WTC11 (cell line): ENCODE results near the gene DAPK3. TPM values are rescaled to one million over a fixed set of nuclear protein-coding genes. Genes with fewer than 3 reads are reported as not detected.

Experiments used
- ATAC-seq: fragments of 200-7000 bp; cut with Tn5 transposase; 2 replicates; pipeline ENCODE4 v1.10.0; 2021; ENCODE audit warnings: mild to moderate bottlenecking, moderate library complexity
- CTCF ChIA-PET: fragments of 300-600 bp; sonication (Branson Sonifier 250); formaldehyde crosslinking; loops from one replicate; lab custom pipeline; 2021; ENCODE audit warnings: antibody characterized with exemption; lab: Charles Lee
- POLR2A ChIA-PET: fragments of 350-600 bp; sonication (Branson Sonifier 250); formaldehyde crosslinking; loops from one replicate; lab custom pipeline; 2021; ENCODE audit warnings: antibody characterized with exemption; lab: Charles Lee
- DNase-seq: peaks from one replicate; pipeline ENCODE4 v3.0.0; 2021; ENCODE audit warnings: low spot score
- H3K27ac Mint-ChIP-seq: 2 replicates; pipeline ENCODE4 v1.8.0; 2021; ENCODE audit warnings: mixed read lengths
- H3K27me3 Mint-ChIP-seq: 2 replicates; pipeline ENCODE4 v1.8.0; 2021; ENCODE audit warnings: low read depth, mild to moderate bottlenecking, moderate library complexity, mixed read lengths
- H3K36me3 Mint-ChIP-seq: 2 replicates; pipeline ENCODE4 v1.8.0; 2021; ENCODE audit warnings: mixed read lengths
- H3K4me1 Mint-ChIP-seq: 2 replicates; pipeline ENCODE4 v1.8.0; 2022; ENCODE audit warnings: mixed read lengths
- H3K4me3 Mint-ChIP-seq: 2 replicates; pipeline ENCODE4 v1.8.0; 2021; ENCODE audit warnings: mild to moderate bottlenecking, moderate library complexity, mixed read lengths
- H3K9me3 Mint-ChIP-seq: 2 replicates; pipeline ENCODE4 v1.8.0; 2021; ENCODE audit warnings: mixed read lengths
- EMX1 ChIP-seq: fragments of 250-450 bp; sonication (Bioruptor Pico); IDR thresholded peaks from 2 replicates; pipeline ENCODE4 v1.8.0; 2021; ENCODE audit warnings: mild to moderate bottlenecking
- ESRRA ChIP-seq: sonication (generic); formaldehyde crosslinking; IDR thresholded peaks from 2 replicates; pipeline ENCODE4 v1.8.1; 2022; ENCODE audit warnings: mild to moderate bottlenecking, missing genetic modification reagents, borderline replicate concordance
- FOXP1 ChIP-seq: sonication (generic); formaldehyde crosslinking; IDR thresholded peaks from 2 replicates; pipeline ENCODE4 v1.8.0; 2022; ENCODE audit warnings: missing genetic modification reagents, mild to moderate bottlenecking, moderate library complexity, borderline replicate concordance
- GRHL2 ChIP-seq: fragments of 250-450 bp; sonication (Bioruptor Pico); IDR thresholded peaks from 2 replicates; pipeline ENCODE4 v1.8.0; 2022; ENCODE audit warnings: mild to moderate bottlenecking, moderate library complexity; ENCODE audit not compliant: insufficient replicate concordance, severe bottlenecking
- IRF2 ChIP-seq: sonication (generic); formaldehyde crosslinking; IDR thresholded peaks from 2 replicates; pipeline ENCODE4 v1.8.0; 2022; ENCODE audit warnings: low read depth, missing genetic modification reagents, borderline replicate concordance
- KAT7 ChIP-seq: sonication (generic); formaldehyde crosslinking; IDR thresholded peaks from 2 replicates; pipeline ENCODE4 v1.8.1; 2023; ENCODE audit warnings: missing genetic modification reagents, mild to moderate bottlenecking, borderline replicate concordance
- NR1H2 ChIP-seq: sonication (generic); formaldehyde crosslinking; IDR thresholded peaks from 2 replicates; pipeline ENCODE4 v1.9.0; 2021; ENCODE audit warnings: mild to moderate bottlenecking, moderate library complexity, missing genetic modification reagents
- TEAD1 ChIP-seq: sonication (generic); formaldehyde crosslinking; IDR thresholded peaks from 2 replicates; pipeline ENCODE4 v1.8.0; 2022; ENCODE audit warnings: mild to moderate bottlenecking, missing genetic modification reagents
- TP53 ChIP-seq: sonication (generic); formaldehyde crosslinking; IDR thresholded peaks from 2 replicates; pipeline ENCODE4 v1.8.1; 2023; ENCODE audit warnings: mild to moderate bottlenecking, missing genetic modification reagents
- ZNF232 ChIP-seq: sonication (generic); formaldehyde crosslinking; IDR thresholded peaks from 2 replicates; pipeline ENCODE4 v1.8.0; 2022; ENCODE audit warnings: mild to moderate bottlenecking, missing genetic modification reagents
- ZNF396 ChIP-seq: fragments of 250-450 bp; sonication (Bioruptor Pico); IDR thresholded peaks from 2 replicates; pipeline ENCODE4 v1.8.0; 2021; ENCODE audit warnings: mild to moderate bottlenecking, moderate library complexity, borderline replicate concordance
- total RNA-seq: library from RNA; stranded (reverse); gene quantifications from 3 replicates; pipeline ENCODE4 v1.2.3, GENCODE V29; 2021
- TF ChIP-seq, protein P1 (sequence below): fragments of 200-600 bp; IDR thresholded peaks from 2 replicates; pipeline ENCODE4 v1.8.0; 2022; ENCODE audit warnings: antibody characterized with exemption
- TF ChIP-seq, protein P2 (sequence below): sonication (generic); formaldehyde crosslinking; IDR thresholded peaks from 2 replicates; pipeline ENCODE4 v1.8.0; 2023; ENCODE audit warnings: mild to moderate bottlenecking, missing genetic modification reagents
- TF ChIP-seq, protein P3 (sequence below): sonication (generic); formaldehyde crosslinking; IDR thresholded peaks from 2 replicates; pipeline ENCODE4 v1.8.1; 2023; ENCODE audit warnings: mild to moderate bottlenecking, missing genetic modification reagents
- TF ChIP-seq, protein P4 (sequence below): sonication (generic); formaldehyde crosslinking; IDR thresholded peaks from 2 replicates; pipeline ENCODE4 v1.8.1; 2022; ENCODE audit warnings: mild to moderate bottlenecking, missing genetic modification reagents, moderate library complexity, borderline replicate concordance
- TF ChIP-seq, protein P5 (sequence below): sonication (generic); formaldehyde crosslinking; conservative IDR thresholded peaks from 2 replicates; pipeline ENCODE4 v1.8.1; 2022; ENCODE audit warnings: mild to moderate bottlenecking, missing genetic modification reagents
- TF ChIP-seq, protein P6 (sequence below): fragments of 250-450 bp; sonication (Bioruptor Pico); IDR thresholded peaks from 2 replicates; pipeline ENCODE4 v1.9.0; 2021; ENCODE audit warnings: mild to moderate bottlenecking
- TF ChIP-seq, protein P7 (sequence below): fragments of 250-450 bp; sonication (Bioruptor Pico); IDR thresholded peaks from 2 replicates; pipeline ENCODE4 v1.9.0; 2021; ENCODE audit warnings: mild to moderate bottlenecking, borderline replicate concordance

Gene DAPK3
- total RNA-seq, 1 experiment from 2014 or later: 73.5 TPM

DNA sequence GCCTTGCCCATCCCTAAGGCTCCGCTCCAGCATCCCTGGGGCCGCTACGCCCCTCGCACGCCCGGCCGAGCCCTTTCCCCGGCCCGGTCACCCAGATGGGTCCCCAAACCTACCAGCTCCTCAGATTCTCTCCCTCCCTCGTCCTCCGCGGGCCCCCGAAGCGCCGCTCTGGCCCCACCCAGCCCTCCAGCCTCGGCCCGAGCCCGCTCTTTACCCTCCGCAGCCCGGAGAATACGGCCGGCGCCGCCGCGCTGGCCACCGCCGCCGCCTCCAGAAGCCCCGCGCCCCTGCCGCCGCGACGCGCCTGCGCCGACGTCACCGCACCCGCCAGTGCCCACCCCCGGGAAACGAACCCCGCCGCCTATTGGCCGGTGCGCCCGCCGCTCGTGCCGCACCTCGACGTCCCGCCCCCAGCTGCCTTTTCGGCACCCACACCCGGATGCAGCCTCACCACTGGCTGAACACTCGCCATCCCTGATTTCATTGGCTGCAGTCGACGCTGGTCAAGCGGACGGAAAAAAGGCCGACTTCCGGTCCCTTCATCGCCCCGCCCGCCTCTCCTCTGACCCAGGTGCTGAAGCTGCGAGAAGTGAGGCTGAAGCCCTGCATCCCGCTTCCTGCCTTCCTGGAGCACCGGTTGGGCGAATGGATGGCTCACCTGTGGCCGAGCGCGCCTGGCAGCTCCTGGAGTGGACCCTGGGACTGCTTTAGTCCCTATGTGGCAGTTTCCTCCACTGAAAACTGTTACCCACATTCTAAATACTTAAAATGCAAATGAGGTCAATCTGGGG is at the start of gene DAPK3 (continued):
- TF ChIP-seq GRHL2 (CRISPR knock-in tag) (no peak), ZNF232 (CRISPR knock-in tag) (peak; percentile 54; the same call in 1 of the 2 replicates), NR1H2 (CRISPR knock-in tag) (no peak), FOXP1 (peak; percentile 67), KAT7 (CRISPR knock-in tag) (0 out of 2 replicates have a peak, but pooled peaks have one; percentile 74), TP53 (CRISPR knock-in tag) (no peak), TEAD1 (CRISPR knock-in tag) (peak; percentile 8; the same call in 1 of the 2 replicates), EMX1 (peak; percentile 85)
- TF ChIP-seq, protein P1, sequence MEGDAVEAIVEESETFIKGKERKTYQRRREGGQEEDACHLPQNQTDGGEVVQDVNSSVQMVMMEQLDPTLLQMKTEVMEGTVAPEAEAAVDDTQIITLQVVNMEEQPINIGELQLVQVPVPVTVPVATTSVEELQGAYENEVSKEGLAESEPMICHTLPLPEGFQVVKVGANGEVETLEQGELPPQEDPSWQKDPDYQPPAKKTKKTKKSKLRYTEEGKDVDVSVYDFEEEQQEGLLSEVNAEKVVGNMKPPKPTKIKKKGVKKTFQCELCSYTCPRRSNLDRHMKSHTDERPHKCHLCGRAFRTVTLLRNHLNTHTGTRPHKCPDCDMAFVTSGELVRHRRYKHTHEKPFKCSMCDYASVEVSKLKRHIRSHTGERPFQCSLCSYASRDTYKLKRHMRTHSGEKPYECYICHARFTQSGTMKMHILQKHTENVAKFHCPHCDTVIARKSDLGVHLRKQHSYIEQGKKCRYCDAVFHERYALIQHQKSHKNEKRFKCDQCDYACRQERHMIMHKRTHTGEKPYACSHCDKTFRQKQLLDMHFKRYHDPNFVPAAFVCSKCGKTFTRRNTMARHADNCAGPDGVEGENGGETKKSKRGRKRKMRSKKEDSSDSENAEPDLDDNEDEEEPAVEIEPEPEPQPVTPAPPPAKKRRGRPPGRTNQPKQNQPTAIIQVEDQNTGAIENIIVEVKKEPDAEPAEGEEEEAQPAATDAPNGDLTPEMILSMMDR: no peak
- TF ChIP-seq, protein P2, sequence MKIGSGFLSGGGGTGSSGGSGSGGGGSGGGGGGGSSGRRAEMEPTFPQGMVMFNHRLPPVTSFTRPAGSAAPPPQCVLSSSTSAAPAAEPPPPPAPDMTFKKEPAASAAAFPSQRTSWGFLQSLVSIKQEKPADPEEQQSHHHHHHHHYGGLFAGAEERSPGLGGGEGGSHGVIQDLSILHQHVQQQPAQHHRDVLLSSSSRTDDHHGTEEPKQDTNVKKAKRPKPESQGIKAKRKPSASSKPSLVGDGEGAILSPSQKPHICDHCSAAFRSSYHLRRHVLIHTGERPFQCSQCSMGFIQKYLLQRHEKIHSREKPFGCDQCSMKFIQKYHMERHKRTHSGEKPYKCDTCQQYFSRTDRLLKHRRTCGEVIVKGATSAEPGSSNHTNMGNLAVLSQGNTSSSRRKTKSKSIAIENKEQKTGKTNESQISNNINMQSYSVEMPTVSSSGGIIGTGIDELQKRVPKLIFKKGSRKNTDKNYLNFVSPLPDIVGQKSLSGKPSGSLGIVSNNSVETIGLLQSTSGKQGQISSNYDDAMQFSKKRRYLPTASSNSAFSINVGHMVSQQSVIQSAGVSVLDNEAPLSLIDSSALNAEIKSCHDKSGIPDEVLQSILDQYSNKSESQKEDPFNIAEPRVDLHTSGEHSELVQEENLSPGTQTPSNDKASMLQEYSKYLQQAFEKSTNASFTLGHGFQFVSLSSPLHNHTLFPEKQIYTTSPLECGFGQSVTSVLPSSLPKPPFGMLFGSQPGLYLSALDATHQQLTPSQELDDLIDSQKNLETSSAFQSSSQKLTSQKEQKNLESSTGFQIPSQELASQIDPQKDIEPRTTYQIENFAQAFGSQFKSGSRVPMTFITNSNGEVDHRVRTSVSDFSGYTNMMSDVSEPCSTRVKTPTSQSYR (CRISPR knock-in tag): no peak
- TF ChIP-seq, protein P3, sequence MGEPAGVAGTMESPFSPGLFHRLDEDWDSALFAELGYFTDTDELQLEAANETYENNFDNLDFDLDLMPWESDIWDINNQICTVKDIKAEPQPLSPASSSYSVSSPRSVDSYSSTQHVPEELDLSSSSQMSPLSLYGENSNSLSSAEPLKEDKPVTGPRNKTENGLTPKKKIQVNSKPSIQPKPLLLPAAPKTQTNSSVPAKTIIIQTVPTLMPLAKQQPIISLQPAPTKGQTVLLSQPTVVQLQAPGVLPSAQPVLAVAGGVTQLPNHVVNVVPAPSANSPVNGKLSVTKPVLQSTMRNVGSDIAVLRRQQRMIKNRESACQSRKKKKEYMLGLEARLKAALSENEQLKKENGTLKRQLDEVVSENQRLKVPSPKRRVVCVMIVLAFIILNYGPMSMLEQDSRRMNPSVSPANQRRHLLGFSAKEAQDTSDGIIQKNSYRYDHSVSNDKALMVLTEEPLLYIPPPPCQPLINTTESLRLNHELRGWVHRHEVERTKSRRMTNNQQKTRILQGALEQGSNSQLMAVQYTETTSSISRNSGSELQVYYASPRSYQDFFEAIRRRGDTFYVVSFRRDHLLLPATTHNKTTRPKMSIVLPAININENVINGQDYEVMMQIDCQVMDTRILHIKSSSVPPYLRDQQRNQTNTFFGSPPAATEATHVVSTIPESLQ (CRISPR knock-in tag): no peak
- TF ChIP-seq, protein P4, sequence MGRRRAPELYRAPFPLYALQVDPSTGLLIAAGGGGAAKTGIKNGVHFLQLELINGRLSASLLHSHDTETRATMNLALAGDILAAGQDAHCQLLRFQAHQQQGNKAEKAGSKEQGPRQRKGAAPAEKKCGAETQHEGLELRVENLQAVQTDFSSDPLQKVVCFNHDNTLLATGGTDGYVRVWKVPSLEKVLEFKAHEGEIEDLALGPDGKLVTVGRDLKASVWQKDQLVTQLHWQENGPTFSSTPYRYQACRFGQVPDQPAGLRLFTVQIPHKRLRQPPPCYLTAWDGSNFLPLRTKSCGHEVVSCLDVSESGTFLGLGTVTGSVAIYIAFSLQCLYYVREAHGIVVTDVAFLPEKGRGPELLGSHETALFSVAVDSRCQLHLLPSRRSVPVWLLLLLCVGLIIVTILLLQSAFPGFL (CRISPR knock-in tag): no peak
- TF ChIP-seq, protein P5, sequence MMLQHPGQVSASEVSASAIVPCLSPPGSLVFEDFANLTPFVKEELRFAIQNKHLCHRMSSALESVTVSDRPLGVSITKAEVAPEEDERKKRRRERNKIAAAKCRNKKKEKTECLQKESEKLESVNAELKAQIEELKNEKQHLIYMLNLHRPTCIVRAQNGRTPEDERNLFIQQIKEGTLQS (CRISPR knock-in tag): peak; percentile 58; the same call in 1 of the 2 replicates

DNA sequence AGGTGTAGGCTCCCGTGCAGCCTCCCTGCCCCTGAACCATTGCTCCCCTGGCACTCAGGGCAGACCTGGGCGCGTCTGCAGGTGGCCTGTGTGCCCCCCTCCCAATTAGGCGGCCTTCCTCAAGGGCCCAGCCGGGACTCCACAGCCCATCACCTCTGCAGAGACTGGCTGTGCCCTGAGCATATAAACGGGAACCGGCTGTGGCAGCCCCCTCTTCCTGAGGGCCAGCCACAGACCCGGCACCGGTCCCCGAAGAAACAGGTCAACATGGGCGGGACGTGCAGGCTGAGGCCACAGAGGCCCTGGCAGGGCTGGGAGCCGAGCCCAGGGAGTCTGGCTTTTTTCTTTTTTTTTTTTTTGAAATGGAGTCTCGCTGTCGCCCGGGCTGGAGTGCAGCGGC is 48.7 kb upstream of the DAPK3 start:
- Mint-ChIP-seq H3K9me3 (no peaks in the 10 kb centered on the region), H3K4me1 (0 out of 2 replicates have a peak, but pooled peaks cover 3% of the 10 kb centered on the region), H3K27ac (no peak overlapping the region), H3K27me3 (no peaks in the 10 kb centered on the region), H3K36me3 (peaks cover 13% of the 10 kb centered on the region), H3K4me3 (no peak overlapping the region)
- ATAC-seq: no peak
- DNase-seq: no peak
- ChIA-PET CTCF (interaction anchor here (0.6 kb wide), 1 partner anchor 12 kb away, joined by 4 read pairs; the partner anchor contains the start of gene PIAS4), POLR2A (interaction anchor here (0.7 kb wide), 1 partner anchor 68 kb away, joined by 3 read pairs; no protein-coding TSS in a partner anchor)
- TF ChIP-seq, protein P5 (CRISPR knock-in tag): no peak
- TF ChIP-seq IRF2: no peak
- no peak for TF ChIP-seq ESRRA (CRISPR knock-in tag)
- TF ChIP-seq, protein P6, sequence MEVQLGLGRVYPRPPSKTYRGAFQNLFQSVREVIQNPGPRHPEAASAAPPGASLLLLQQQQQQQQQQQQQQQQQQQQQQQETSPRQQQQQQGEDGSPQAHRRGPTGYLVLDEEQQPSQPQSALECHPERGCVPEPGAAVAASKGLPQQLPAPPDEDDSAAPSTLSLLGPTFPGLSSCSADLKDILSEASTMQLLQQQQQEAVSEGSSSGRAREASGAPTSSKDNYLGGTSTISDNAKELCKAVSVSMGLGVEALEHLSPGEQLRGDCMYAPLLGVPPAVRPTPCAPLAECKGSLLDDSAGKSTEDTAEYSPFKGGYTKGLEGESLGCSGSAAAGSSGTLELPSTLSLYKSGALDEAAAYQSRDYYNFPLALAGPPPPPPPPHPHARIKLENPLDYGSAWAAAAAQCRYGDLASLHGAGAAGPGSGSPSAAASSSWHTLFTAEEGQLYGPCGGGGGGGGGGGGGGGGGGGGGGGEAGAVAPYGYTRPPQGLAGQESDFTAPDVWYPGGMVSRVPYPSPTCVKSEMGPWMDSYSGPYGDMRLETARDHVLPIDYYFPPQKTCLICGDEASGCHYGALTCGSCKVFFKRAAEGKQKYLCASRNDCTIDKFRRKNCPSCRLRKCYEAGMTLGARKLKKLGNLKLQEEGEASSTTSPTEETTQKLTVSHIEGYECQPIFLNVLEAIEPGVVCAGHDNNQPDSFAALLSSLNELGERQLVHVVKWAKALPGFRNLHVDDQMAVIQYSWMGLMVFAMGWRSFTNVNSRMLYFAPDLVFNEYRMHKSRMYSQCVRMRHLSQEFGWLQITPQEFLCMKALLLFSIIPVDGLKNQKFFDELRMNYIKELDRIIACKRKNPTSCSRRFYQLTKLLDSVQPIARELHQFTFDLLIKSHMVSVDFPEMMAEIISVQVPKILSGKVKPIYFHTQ (CRISPR knock-in tag): no peak
- no peak for TF ChIP-seq ZNF396 (CRISPR knock-in tag)
- TF ChIP-seq, protein P7, sequence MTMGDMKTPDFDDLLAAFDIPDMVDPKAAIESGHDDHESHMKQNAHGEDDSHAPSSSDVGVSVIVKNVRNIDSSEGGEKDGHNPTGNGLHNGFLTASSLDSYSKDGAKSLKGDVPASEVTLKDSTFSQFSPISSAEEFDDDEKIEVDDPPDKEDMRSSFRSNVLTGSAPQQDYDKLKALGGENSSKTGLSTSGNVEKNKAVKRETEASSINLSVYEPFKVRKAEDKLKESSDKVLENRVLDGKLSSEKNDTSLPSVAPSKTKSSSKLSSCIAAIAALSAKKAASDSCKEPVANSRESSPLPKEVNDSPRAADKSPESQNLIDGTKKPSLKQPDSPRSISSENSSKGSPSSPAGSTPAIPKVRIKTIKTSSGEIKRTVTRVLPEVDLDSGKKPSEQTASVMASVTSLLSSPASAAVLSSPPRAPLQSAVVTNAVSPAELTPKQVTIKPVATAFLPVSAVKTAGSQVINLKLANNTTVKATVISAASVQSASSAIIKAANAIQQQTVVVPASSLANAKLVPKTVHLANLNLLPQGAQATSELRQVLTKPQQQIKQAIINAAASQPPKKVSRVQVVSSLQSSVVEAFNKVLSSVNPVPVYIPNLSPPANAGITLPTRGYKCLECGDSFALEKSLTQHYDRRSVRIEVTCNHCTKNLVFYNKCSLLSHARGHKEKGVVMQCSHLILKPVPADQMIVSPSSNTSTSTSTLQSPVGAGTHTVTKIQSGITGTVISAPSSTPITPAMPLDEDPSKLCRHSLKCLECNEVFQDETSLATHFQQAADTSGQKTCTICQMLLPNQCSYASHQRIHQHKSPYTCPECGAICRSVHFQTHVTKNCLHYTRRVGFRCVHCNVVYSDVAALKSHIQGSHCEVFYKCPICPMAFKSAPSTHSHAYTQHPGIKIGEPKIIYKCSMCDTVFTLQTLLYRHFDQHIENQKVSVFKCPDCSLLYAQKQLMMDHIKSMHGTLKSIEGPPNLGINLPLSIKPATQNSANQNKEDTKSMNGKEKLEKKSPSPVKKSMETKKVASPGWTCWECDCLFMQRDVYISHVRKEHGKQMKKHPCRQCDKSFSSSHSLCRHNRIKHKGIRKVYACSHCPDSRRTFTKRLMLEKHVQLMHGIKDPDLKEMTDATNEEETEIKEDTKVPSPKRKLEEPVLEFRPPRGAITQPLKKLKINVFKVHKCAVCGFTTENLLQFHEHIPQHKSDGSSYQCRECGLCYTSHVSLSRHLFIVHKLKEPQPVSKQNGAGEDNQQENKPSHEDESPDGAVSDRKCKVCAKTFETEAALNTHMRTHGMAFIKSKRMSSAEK (CRISPR knock-in tag): no peak
